Fibroblast of skin of right quadriceps (primary cell): ENCODE results near the gene PRPF6.
A peak's percentile ranks its signal among the peaks of the same experiment; 100 is the strongest.
"Not testable (repeated sequence)": the region's sequence is repeated elsewhere in the genome, so short reads cannot be mapped to it uniquely, and the experiment has no call there.

Experiments used
- DNase-seq: peaks from one replicate; pipeline ENCODE4 v3.0.0-alpha.2; 2013

PRPF6 gene

DNA sequence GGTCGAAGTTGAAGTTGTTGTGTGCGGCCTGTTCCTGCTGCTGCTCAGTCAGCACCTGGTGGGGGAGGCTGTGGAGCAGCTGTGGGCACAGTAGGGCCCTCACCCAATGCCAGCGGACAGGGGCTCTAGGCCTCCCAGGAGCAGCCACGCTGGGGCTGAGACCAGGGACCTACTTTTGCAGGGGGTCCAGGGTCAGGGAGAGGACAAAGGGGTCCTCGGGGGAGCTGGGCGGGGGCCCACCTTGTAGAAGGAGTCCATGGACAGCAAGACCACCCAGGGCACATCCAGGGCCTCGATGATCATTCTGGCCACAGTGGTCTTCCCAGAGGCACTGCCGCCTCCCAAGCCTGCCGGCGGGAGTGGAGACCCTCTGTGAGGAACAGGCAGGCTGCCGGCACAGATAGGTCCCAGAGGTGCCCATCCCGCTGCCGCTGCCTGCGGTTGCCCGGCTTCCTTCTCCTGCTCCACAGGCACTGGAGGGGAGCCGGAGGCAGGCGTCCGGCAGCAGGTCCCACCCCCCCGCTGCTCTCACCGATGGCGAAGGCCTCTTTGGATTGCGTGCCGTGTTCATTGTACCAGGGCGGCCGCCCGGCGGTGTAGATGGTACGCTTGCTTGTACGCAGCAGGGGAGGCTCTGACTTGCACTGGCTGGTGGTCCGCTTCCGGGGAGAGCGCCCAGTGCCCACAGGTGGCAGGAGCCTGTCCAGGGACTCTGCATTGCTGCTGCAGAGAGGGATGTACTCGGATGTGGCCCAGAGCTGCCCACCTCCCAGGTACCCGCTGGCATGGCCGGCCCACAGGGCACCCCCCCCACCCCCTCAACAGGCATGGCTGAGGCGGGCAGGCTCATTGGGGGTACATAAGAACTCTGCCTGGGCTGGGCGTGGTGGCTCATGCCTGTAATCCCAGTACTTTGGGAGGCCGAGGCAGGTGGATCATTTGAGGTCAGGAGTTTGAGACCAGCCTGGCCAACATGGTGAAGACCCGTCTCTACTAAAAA, 34.7 kb upstream of the PRPF6 start:
- no peak for DNase-seq

DNA sequence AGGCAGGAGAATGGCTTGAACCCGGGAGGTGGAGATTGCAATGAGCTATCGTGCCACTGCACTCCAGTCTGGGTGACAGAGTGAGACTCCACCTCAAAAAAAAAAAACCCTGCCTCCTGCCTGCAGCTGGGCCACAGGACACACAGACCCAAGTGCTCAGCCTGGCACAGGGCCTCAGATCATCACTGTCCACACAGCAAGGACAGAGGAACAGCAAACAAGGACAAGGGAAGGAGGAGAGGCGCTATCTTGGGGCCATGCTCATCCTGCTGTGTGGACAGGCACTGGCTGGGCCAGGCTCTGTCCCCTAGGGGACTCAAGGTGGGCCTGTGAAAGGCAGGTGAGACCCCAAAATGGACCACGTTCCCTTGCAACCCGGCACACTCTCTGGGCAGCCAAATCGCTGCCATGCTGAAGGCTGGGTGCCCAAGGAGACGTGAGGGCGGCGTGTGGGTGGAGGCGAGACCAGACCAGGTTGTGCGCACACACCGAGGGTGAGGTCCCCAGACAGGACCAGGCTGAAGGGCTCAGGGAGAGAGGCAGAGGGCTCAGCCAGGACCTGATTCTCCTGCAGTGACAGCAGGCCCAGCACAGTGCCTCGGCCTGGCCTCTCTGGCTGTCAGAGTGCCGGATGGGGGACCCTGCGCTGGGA, 33.8 kb upstream of the PRPF6 start:
- DNase-seq = no peak

DNA sequence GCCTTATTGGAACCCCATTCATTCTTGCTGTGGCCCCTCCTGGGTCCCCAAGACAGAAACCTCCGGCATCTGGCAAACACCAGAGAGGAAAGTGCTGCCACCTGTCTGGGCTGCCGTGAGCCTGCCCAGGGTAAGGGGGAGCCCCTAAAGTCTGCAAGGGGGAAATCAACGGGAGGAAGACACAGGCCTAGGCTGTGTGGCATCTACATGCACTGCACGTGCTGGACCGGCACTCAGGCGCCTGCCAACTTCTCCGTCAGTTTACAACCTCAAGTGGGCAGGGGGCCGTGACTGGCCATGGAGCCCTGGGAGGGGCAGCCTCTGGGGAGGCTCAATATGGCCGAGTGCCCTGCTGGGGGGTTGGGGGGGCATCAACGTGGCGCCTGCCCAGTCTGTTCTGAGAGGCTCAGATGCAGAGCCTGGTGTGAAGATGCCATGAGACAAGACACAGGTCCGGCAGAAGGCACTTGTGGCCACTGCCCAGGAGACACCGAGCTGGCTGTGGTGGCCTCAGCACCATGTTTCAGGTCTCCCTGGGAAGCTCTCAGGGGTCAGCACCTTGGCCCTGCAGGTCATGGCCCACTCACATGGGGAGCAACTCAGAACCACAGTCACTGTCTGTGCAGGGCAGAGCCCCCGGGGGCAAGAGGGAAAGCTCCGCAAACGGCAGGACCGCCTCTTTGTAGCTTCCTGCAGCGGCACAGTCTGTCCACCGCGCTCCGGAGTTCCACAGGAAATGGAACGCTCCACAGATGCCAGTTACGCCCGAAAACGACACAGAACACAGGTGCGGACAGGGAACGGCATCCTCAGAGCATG, 33.1 kb upstream of the PRPF6 start:
- DNase-seq = no peak

DNA sequence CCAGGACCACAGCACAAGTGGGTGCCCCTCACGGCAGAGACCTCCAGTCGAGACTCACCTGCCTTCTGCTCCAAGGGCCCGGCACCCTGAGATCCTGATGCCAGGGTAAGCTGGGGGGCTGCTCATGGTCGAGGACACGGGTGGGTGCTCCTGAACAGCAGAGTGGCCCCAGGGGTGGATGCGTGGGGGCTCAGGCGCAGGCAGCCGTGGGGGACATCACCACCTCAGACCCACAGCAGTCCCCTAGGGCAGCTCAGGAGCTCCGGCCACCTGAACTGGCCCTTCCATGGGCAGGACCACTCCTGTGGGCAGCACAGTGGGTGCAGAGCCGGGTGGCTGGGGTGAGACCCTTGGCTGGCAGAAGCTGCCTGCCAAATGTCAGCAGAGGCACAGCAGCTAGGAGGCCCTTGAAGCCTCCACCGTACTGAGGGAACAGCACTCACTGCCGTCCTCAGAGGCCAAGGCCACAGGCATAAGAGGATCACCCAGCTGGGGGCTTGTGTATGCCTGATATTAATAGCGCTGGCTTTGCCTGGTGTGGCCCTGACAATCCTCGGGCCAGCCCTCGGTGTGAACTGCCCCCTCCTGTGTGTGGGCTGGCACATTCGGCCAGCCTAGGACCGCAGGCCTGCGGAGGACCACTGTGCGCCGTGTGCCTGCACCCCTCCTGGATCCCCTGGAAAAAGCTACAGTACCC, 30.1 kb upstream of the PRPF6 start:
- no peak for DNase-seq

DNA sequence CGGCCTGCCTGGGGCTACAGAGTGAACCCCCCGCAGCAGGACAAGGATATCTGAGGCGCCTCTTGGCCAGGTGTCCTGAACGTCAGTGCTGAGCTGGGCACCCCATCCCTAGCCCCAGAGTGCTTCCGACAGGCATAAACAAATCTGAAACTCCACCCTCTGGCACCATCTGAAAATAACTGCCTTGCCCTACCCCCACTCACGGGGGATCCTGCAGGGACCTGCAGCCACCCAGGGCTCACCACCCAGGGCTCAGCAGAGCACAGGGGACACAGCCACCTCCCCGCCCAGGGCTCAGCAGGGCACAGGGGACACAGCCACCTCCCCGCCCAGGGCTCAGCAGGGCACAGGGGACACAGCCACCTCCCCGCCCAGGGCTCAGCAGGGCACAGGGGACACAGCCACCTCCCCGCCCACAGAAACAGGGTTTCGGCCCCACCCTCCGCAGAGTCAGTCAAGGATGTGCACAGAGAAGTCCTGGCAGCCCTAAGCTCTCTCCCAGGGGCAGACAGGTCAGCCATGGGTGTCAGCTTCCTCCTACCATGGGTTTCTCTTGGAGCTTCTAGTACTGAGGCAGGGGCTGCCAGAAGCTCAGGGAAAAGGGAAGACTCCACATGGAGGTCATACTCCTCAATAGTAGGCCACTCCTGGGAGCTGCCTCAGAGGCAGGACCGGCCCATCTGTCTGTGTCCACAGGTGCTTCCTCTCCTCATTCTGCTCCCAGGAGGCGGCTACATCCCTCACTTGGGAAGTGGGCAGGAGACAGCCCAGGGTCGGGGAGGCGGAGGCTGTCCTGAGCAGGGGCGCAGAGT, 29.3 kb upstream of the PRPF6 start:
- no peak for DNase-seq

DNA sequence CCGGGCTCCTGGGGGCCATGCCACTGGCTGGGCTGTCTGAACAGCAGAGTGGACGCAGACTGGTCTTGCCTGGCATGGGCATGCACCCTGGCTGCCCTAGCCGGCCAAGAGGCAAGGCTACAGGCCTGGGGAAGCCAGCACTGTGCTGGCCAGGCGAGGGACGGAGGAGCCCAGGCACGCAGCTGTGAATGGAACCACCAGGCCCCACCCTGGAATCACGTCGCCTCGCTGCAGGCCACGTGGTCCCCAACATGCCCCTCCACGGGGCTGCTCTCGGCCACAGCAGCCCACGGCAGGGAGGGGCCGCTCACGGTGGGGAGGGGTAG, 28.8 kb upstream of the PRPF6 start:
- no peak for DNase-seq

DNA sequence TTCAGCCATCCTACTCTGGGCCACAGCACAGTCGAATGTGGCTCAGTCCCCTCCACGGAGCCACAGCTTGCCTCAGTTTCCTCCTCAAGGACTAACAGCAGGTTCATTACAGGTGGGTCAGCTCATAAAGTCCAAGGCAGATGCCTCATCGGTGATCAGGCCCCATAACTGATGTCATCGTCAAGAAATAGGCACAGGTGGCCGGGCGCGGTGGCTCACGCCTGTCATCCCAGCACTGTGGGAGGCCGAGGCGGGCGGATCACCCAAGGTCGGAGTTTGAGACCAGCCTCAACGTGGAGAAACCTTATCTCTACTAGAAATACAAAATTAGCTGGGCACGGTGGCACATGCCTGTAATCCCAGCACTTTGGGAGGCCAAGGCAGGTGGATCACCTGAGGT, 28.2 kb upstream of the PRPF6 start:
- DNase-seq = no peak

DNA sequence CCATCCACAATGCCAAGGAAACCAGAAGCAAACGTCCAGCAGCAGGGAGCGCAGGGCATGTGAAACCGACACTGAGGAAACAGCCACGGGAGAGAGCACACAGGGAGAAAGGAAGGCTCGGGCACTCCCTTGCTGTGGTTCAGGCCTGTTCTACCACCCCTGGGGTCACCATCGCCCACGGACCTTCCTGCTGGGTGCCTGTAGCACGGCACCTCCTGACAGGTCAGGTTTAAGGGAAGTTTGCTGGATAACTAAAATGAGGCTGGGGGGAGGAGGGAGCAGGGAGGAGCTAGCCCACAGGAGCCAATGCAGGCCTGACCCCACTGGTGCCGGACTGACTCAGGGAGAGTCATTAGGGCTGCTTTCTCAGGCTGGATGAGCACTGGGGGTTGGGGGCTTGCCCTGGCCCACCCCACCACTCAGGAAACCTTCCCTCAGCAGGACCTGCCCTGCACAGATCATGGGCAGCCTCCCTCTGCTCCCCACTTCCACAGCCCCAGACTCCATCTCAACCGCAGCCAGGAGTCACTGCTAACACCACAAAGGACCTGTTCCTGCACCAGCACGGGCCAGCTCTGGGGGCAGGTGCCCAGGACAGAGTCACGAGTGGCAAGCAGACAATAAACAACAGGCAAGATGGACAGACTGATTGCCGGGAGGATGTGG, 27.0 kb upstream of the PRPF6 start:
- no peak for DNase-seq

DNA sequence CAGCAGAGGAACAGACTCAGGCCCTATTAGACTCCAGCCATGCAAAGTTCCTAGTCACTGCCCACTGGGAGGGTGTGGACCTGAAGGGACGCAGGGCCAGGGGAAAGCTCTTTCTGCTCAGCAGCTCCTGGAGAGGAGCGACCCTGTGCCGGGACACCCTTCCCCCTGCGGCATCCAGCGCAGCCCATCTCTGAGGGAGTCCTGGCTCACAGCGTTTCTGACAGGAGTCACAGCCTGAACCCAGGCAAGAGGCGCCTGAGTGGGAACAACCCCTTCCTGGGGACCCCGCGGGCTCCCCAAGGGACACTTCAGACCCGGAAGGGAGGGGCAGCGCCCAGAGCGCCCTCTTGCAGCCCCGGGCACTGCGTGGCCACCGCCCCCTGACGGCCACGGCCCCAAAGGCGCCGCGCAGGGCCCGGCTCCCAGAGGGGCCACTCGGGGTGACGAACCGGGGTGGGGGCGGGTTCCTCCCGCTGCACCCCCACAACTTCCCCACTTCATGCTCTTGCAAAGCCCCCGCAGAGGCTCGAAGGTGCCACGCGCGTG, 25.6 kb upstream of the PRPF6 start:
- no peak for DNase-seq

DNA sequence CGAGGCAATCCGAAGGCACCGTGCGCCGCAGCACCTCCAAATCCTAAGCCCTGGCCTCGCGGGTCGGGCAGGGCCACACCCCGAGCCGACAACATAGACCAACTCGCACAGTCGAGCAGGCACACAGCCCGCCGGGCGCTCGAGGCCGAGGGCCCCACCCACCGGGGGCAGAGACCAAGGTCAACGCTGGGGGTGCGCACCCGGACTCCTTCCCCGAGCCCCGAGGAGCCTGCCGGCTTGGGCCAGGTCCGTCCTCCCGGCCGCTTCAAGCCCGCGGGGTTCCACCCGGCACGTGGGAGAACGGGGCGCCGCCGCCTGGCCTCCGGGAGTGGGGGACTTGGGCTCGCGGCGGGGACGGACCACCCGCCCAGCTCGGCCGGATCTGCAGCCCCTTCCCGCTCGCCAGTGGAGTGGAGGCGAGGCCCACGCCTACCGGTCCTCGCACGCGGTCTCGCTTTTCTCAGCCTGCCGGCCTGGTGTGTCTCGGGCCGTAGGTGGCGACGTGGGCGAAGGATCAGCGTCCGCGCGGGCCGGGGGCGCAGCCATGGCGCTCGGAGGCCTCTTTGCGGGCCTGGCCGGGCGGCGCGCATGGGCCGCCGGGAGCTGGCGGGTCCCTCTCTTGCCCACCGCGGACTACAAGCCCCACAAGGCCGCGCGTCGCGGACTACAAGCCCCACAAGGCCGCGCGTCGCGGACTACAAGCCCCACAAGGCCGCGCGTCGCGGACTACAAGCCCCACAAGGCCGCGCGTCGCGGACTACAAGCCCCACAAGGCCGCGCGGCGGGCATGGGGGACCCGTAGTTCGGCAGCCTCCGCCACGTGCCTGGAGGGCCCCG, 24.9 kb upstream of the PRPF6 start, which contains the start of gene UCKL1:
TSS of gene UCKL1 (minus strand) at position 590 of the 837 bp plus-strand sequence. CDS start at position 546, 44 bp downstream.
- peak; percentile 88 for DNase-seq

DNA sequence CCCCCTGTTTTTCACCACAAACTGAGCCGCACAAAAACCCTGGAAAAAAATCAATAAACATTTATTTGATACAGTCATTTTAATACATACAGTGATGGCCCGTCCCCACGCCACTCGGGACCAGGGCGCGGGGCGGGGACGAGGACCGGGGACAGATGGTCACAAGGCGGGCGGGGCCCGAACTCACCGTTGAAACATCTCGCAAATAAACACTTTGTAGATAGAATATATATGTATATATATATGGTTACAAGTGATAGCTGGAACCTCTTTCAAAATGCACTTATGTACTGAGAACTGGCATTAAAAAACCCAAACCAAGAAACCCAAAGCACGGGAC, 24.3 kb upstream of the PRPF6 start:
- DNase-seq = no peak

DNA sequence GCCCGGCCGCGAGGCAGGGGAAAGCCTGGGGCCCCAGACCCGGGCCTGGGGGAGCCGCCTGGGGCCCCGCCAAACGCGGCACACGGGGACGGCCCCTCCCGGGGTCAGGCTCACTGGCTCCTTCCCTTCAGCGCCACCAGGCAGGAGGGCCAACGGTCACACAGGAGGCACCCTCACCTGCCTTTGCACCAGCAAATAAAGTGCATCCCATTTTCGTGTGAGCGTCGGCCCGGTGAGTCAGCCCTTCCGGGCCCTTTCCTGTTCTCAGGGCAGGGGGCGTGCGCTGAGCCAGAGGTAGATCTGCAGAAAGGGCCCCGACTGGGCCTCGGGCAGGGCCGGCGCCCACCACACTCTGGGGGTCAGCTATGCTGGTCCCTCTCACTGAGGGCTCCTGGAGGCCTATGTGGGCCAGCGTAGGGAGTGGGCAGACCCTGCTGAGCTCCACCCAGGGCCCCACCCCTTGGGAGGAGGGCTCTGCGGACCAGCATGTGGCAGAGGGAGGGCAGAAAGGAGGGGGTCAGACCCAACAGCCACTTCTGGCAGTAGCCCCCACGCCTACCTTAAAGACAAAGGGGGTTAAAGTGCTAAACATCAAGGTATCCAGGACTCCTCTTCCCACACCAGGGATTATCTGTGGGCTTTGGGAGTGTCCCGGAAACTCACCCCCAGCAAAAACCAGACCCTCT, 23.8 kb upstream of the PRPF6 start:
- peak; percentile 53 for DNase-seq

DNA sequence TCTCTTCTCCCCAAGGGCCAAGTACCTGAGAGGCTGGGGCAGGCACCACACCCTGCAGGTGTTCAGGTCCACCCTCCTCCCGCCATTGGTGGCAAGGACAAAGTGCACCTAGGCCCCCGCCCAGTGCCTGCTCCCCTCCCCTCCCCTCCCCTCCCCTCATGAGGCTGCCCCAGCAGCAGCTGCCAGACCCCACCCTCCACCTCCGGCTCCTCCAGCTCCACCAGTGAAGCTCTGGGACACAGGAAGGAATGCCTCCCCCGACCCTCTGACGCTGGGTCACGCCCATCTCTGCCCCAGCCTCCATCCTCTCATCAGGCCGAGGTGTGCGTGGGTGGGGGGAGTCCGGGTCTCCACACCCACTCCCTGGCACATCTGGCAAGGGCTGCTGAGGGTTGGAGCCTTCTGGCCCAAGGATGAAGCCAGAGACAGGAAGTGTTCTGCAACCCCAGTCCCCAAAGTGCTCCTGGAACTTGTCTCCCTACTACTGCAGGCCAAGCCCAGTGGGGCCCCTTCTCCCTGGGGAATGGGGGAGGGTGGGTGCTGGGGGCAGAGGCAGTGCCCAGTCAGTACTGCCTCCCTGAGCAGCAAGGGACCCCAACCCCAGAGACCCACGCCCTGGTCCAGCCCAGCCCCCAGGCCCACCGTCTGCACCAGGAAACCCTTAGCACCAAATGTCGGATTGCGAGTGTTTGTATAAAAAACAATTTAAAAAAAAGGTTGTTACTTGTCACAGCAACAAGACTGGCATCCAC, 23.1 kb upstream of the PRPF6 start:
- no peak for DNase-seq

DNA sequence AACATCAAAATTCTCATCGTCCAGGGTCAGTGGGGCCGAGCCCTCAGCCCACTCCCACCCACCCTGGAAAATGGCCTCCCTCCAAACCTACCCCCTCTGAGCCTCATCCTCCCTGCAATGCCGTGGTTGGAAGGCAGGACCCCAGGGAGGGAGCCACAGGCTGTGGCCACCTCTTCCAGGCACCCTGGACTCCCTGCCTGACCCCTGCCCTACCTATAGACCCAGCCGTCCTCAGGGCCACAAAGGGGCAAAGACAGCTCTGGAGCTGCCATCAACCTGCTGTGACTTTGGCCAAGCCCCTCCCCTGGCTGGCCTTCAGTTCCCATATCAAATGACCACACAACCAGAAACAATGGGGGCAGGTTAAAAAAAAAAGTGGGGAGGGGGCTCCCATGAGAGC, 22.5 kb upstream of the PRPF6 start:
- DNase-seq = no peak

DNA sequence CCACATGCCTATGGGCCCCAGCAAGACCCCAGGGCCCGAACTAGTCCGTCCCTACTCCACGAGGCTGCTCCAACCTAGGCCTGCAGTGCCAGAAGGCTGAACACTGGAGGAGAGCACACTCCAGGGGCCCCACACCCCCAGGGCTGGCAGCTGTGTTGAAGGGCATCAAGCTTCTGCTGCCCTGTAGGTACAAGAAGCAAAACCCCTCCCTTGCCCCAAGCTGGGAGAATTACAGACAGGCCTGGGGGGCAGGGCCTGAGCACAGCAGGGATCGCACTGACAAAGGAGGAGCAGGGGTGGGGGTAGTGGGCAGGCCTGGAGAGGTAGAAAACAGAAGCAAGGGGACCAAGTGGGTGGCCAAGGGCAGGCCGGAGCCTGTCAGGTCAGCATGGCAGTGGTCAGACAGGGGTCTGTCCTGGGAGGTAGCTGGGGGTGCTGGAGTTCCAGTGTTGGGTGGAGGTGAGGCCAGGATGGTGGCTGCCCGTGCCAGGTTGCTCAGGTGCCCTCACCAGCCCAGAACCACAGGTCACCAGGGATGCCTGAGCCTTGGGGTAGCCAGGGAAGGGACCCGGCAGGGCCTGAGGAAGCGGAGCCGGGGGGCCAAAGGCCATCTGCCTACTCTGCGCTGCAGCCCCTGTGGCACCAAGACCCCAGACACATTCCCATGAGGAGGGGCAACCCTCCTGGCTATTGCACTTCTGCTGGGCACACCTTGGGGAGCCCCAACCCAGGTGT, 21.8 kb upstream of the PRPF6 start:
- DNase-seq = no peak

DNA sequence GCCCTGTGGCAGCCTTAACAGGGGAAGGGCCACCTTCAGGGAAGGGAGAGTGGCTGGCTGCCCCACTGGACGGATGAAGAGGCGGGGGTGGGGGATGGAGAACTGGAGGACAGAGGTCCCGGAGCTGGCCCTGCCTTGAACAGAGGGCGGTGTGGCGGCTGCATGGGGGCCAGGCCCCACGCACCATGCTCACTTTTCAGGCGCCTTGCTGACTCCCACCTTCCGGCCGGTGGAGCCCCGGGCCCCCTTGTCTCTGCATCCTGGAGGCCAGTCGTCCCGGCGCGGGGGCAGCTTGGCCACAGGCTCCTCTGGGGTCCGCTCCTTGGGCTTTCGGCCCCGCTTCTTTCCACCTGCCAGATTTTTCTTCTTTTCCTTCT, 21.2 kb upstream of the PRPF6 start:
- DNase-seq = no peak

DNA sequence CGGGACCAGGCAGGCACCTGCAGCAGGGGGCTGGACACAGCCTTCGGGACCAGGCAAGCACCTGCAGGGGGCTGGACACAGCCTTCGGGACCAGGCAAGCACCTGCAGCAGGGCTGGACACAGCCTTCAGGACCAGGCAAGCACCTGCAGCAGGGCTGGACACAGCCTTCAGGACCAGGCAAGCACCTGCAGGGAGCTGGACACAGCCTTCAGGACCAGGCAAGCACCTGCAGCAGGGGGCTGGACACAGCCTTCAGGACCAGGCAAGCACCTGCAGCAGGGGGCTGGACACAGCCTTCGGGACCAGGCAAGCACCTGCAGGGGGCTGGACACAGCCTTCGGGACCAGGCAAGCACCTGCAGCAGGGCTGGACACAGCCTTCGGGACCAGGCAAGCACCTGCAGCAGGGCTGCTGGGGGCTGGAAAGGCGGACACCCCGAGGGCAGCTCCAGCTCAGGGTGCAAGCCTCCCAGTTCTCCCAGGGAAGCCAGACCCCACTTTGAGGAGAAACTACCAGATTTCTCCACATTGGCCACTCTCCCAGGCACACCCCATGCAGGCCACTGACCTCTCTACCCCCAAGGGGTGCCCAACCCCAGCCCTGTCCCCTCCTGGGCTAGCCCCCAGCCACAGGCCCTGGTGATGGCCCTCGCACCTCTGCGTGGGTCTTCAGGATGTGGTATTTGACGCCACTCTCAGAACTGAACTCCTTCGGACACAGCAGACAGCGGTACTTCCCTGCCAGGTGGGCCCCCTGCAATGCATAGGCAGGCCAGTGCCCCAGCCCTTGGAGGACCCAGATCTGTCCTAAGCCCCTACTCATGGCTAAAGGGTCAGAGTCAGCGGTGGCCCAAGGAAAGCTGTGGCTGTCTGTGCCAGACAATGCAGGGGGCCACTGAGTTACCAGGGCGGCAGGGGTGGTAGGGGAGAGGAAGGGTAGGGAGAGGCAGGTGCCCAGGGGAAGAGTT, 20.0 kb upstream of the PRPF6 start:
- DNase-seq = not testable (repeated sequence)
